ENCODE results near the gene PRSS57. TPM values are rescaled to one million over a fixed set of nuclear protein-coding genes. Genes with fewer than 3 reads are reported as not detected.

Gene PRSS57
- total and polyA plus RNA-seq, 2 of the 4 experiments (the other 2 are of a cell fraction) = not detected

DNA sequence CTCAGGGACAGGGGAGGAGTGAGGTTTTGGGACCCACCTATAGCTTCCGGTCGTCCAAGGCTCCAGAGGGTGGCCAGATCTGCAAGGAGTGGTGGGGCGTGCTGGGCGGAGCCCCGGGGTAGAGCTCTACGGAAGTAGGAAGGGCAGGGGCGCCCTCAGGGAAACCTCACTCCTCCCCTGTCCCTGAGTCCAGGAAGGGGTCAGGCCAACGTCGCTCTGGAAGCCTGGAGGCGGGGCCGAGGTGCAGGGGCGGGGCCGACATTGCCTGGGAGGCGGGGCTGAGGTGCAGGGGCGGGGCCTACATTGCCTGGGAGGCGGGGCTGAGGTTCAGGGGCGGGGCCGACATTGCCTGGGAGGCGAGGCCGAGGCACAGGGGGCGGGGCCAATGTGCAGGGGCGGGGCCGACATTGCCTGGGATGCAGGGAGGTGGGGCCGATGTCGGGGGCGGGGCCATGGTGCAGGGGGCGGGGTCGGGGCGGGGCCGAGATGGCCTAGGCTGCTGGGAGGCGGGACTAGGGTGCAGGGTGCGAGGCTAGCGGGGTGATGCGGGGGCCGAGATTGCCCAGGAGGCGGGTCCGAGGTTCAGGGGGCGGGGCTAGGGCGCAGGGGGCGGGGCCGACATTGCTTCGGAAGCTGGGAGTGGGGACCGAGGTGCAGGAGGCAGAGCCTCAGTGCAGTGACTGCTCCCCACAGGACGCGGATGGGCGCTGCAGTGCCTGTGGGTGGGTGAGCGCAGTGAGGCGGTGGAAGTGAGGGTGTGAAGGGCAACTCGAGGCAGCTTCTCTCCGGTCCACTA, 8.6 kb upstream of the PRSS57 start:
- Histone ChIP-seq H2BK5ac (ENCODE audit: low read depth, low read length, poor library complexity, severe bottlenecking) (no peak overlapping the region), H4K8ac (ENCODE audit: low read depth in 2 of 2, low read length in 2 of 2) (0 out of 4 replicates have a peak overlapping the region, but pooled peaks of 1 of the 2 experiments have one; percentile 16), H2BK120ac (ENCODE audit: low read depth, low read length) (no peak overlapping the region), H3K56ac (ENCODE audit: extremely low read depth, insufficient read depth, low read length) (no peak overlapping the region), H2AFZ (replicated peaks; ENCODE audit: low read length, poor library complexity) (peak overlapping the region; percentile 72), H3K9ac (ENCODE audit: low read depth, low read length) (no peak overlapping the region), H2BK20ac (ENCODE audit: low read depth, low read length) (no peak overlapping the region), H3K79me1 (ENCODE audit: low read depth in 1 of 2, low read length in 2 of 2) (no peaks in the 10 kb centered on the region), H3K36me3 (ENCODE audit: control insufficient read depth, insufficient read depth, low read length) (no peaks in the 10 kb centered on the region), H2AK9ac (replicated peaks; ENCODE audit: low read depth, low read length, poor library complexity) (no peak overlapping the region), H3K27ac (ENCODE audit: insufficient read depth, low read length) (no peak overlapping the region), H3K9me1 (ENCODE audit: insufficient read depth, low read length) (no peaks in the 10 kb centered on the region), H3K4me3 (ENCODE audit: insufficient read depth, low read depth, low read length) (no peak overlapping the region), H3K4me2 (ENCODE audit: low read depth, low read length) (no peak overlapping the region), H2BK15ac (ENCODE audit: low read depth, low read length) (no peak overlapping the region), H3K14ac (replicated peaks; ENCODE audit: low read depth, low read length) (no peak overlapping the region), H2AK5ac (ENCODE audit: low read depth, low read length) (no peak overlapping the region), H3K9me3 (ENCODE audit: control insufficient read depth, insufficient read depth, low read length) (no peaks in the 10 kb centered on the region), H3K27me3 (ENCODE audit: control insufficient read depth, insufficient read depth, low read length) (peaks cover 6% of the 10 kb centered on the region; the same call in 1 of the 2 replicates), H3K18ac (ENCODE audit: low read depth, low read length) (no peak overlapping the region), H3K4ac (ENCODE audit: low read depth, low read length) (no peak overlapping the region), H4K5ac (ENCODE audit: low read depth, low read length) (no peak overlapping the region), H4K91ac (ENCODE audit: insufficient read depth, low read depth, low read length) (no peak overlapping the region), H3K23ac (ENCODE audit: low read depth, low read length) (no peak overlapping the region), H4K20me1 (ENCODE audit: insufficient read depth, low read length) (no peaks in the 10 kb centered on the region; the same call in 1 of the 2 replicates), H3K4me1 (ENCODE audit: control insufficient read depth, insufficient read depth, low read length) (peaks cover 5% of the 10 kb centered on the region; the same call in 1 of the 2 replicates)
- ATAC-seq (ENCODE audit: low read depth) = peak; percentile 68
- TF ChIP-seq, protein P1, sequence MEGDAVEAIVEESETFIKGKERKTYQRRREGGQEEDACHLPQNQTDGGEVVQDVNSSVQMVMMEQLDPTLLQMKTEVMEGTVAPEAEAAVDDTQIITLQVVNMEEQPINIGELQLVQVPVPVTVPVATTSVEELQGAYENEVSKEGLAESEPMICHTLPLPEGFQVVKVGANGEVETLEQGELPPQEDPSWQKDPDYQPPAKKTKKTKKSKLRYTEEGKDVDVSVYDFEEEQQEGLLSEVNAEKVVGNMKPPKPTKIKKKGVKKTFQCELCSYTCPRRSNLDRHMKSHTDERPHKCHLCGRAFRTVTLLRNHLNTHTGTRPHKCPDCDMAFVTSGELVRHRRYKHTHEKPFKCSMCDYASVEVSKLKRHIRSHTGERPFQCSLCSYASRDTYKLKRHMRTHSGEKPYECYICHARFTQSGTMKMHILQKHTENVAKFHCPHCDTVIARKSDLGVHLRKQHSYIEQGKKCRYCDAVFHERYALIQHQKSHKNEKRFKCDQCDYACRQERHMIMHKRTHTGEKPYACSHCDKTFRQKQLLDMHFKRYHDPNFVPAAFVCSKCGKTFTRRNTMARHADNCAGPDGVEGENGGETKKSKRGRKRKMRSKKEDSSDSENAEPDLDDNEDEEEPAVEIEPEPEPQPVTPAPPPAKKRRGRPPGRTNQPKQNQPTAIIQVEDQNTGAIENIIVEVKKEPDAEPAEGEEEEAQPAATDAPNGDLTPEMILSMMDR (conservative IDR thresholded peaks at IDR 0.05; ENCODE audit: low read depth, low read length) = no peak
- TF ChIP-seq RFX5 (IDR thresholded peaks at IDR 0.05; ENCODE audit: low read depth, low read length) (no peak), MAZ (IDR thresholded peaks at IDR 0.05; ENCODE audit: borderline replicate concordance, low read depth, low read length) (no peak), NFE2L2 (IDR thresholded peaks at IDR 0.05; ENCODE audit: low read depth, low read length) (no peak), FOS (IDR thresholded peaks at IDR 0.05; ENCODE audit: low read depth, low read length) (no peak), RAD21 (IDR thresholded peaks at IDR 0.05; ENCODE audit: low read length) (no peak), CEBPB (IDR thresholded peaks at IDR 0.05; ENCODE audit: low read depth, low read length) (no peak), BHLHE40 (IDR thresholded peaks at IDR 0.05; ENCODE audit: low read depth, low read length) (no peak)
- TF ChIP-seq, protein P2, sequence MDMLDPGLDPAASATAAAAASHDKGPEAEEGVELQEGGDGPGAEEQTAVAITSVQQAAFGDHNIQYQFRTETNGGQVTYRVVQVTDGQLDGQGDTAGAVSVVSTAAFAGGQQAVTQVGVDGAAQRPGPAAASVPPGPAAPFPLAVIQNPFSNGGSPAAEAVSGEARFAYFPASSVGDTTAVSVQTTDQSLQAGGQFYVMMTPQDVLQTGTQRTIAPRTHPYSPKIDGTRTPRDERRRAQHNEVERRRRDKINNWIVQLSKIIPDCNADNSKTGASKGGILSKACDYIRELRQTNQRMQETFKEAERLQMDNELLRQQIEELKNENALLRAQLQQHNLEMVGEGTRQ (IDR thresholded peaks at IDR 0.05; ENCODE audit: low read depth, low read length) = no peak
- TF ChIP-seq, protein P3, sequence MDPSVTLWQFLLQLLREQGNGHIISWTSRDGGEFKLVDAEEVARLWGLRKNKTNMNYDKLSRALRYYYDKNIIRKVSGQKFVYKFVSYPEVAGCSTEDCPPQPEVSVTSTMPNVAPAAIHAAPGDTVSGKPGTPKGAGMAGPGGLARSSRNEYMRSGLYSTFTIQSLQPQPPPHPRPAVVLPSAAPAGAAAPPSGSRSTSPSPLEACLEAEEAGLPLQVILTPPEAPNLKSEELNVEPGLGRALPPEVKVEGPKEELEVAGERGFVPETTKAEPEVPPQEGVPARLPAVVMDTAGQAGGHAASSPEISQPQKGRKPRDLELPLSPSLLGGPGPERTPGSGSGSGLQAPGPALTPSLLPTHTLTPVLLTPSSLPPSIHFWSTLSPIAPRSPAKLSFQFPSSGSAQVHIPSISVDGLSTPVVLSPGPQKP (IDR thresholded peaks at IDR 0.05; ENCODE audit: borderline replicate concordance, low read depth, low read length) = no peak
- POLR2A ChIA-PET (ENCODE audit: unreplicated experiment) = no interaction called here
- no TSS peak for BruUV-seq (replicated peaks)
- peak; percentile 18 for DNase-seq
- WGBS, 2 experiments (ENCODE audit: extremely low coverage in 2 of 2, insufficient read length in 1 of 2) = no CpG with 5 or more reads among the region's 50 CpGs
- dilution Hi-C loops (cut with HindIII; ENCODE audit: low sequenced_read_pairs, unreplicated experiment) = no loop called here
- in situ Hi-C loops (cut with MboI; ENCODE audit: low sequenced_read_pairs) = no loop called here
- intact Hi-C loops (cut with micrococcal nuclease) = no loop called here
- CTCF ChIA-PET = no interaction called here

Data from IMR-90 (cell line).